ENCODE measurements around the gene GFPT2.

GFPT2 gene

GRCh38 chr5:180349391-180349790, 3.7 kb downstream of the GFPT2 start:
- TF ChIP-seq NFIC (IDR thresholded peaks at IDR 0.05) (no peak), TAF1 (IDR thresholded peaks at IDR 0.05; ENCODE audit: low read depth) (no peak), EGR1 (IDR thresholded peaks at IDR 0.05) (no peak), CREB1 (IDR thresholded peaks at IDR 0.05; ENCODE audit: low read depth) (no peak), ZBTB7A (IDR thresholded peaks at IDR 0.05; ENCODE audit: low read depth) (no peak), FOXM1 (IDR thresholded peaks at IDR 0.05; ENCODE audit: borderline replicate concordance, low read depth) (no peak), EP300 (IDR thresholded peaks at IDR 0.05; ENCODE audit: borderline replicate concordance) (no peak), REST (IDR thresholded peaks at IDR 0.05; ENCODE audit: low read depth) (no peak)

GRCh38 chr5:180348336-180348735, 4.8 kb downstream of the GFPT2 start:
- no peak for TF ChIP-seq TAF1 (IDR thresholded peaks at IDR 0.05; ENCODE audit: low read depth)
- TF ChIP-seq USF1 (IDR thresholded peaks at IDR 0.05): no peak
- no peak for TF ChIP-seq NFIC (IDR thresholded peaks at IDR 0.05)
- no peak for TF ChIP-seq EP300 (IDR thresholded peaks at IDR 0.05; ENCODE audit: borderline replicate concordance)
- TF ChIP-seq TEAD4 (IDR thresholded peaks at IDR 0.05): no peak
- TF ChIP-seq TCF12 (IDR thresholded peaks at IDR 0.05; ENCODE audit: low read depth): no peak
- TF ChIP-seq FOXM1 (IDR thresholded peaks at IDR 0.05; ENCODE audit: borderline replicate concordance, low read depth): no peak
- no peak for TF ChIP-seq RAD21 (IDR thresholded peaks at IDR 0.05; ENCODE audit: low read depth)
- no peak for TF ChIP-seq ZBTB7A (IDR thresholded peaks at IDR 0.05; ENCODE audit: low read depth)
- no peak for TF ChIP-seq EGR1 (IDR thresholded peaks at IDR 0.05)
- no peak for TF ChIP-seq CREB1 (IDR thresholded peaks at IDR 0.05; ENCODE audit: low read depth)
- TF ChIP-seq CEBPB (IDR thresholded peaks at IDR 0.05): no peak
- TF ChIP-seq YY1 (IDR thresholded peaks at IDR 0.05; ENCODE audit: low read depth): no peak
- no peak for TF ChIP-seq REST (IDR thresholded peaks at IDR 0.05; ENCODE audit: low read depth)
- no peak for TF ChIP-seq MAX (IDR thresholded peaks at IDR 0.05)

- TF ChIP-seq USF1 (IDR thresholded peaks at IDR 0.05) (no peak), REST (IDR thresholded peaks at IDR 0.05; ENCODE audit: low read depth) (no peak), YY1 (IDR thresholded peaks at IDR 0.05; ENCODE audit: low read depth) (no peak), TCF12 (IDR thresholded peaks at IDR 0.05; ENCODE audit: low read depth) (no peak), FOXM1 (IDR thresholded peaks at IDR 0.05; ENCODE audit: borderline replicate concordance, low read depth) (no peak), MAX (IDR thresholded peaks at IDR 0.05) (no peak), CEBPB (IDR thresholded peaks at IDR 0.05) (no peak), EGR1 (IDR thresholded peaks at IDR 0.05) (no peak), NFIC (IDR thresholded peaks at IDR 0.05) (no peak), RAD21 (IDR thresholded peaks at IDR 0.05; ENCODE audit: low read depth) (no peak), ZBTB7A (IDR thresholded peaks at IDR 0.05; ENCODE audit: low read depth) (no peak), TEAD4 (IDR thresholded peaks at IDR 0.05) (no peak), CREB1 (IDR thresholded peaks at IDR 0.05; ENCODE audit: low read depth) (no peak), TAF1 (IDR thresholded peaks at IDR 0.05; ENCODE audit: low read depth) (no peak), EP300 (IDR thresholded peaks at IDR 0.05; ENCODE audit: borderline replicate concordance) (no peak)
Measured at GRCh38 chr5:180347702-180348101, 5.4 kb downstream of the GFPT2 start.

GRCh38 chr5:180346358-180346757, 6.8 kb downstream of the GFPT2 start:
- TF ChIP-seq ZBTB7A (IDR thresholded peaks at IDR 0.05; ENCODE audit: low read depth) (no peak), TEAD4 (IDR thresholded peaks at IDR 0.05) (no peak), MAX (IDR thresholded peaks at IDR 0.05) (no peak)
